ENCODE results near the gene GNG12.

GNG12 gene
- total RNA-seq = 0.15 to 0.26 reads per million in 2 donors

- no peak for DNase-seq
These were observed at the start of gene GNG12 for GRCh38 chr1:67832737-67833601. Gene GNG12, minus strand, starts transcription at chr1:67833467. Its CDS starts 125,781 bp downstream, at chr1:67707686.

GRCh38 chr1:67882196-67882958 lies 49.1 kb upstream of the GNG12 start:
- DNase-seq = no peak

GRCh38 chr1:67880056-67880601 lies 46.9 kb upstream of the GNG12 start:
- no peak for DNase-seq

- DNase-seq = no peak
These were observed 46.2 kb upstream of the GNG12 start for GRCh38 chr1:67879485-67879884.

GRCh38 chr1:67874501-67875111 lies 41.3 kb upstream of the GNG12 start:
- no peak for DNase-seq

GRCh38 chr1:67869233-67869632 lies 36.0 kb upstream of the GNG12 start:
- no peak for DNase-seq

- DNase-seq = no peak
These were observed 30.4 kb upstream of the GNG12 start for GRCh38 chr1:67863637-67864036.

- DNase-seq = no peak
These were observed 29.4 kb upstream of the GNG12 start for GRCh38 chr1:67862685-67863084.

GRCh38 chr1:67861856-67862516 lies 28.7 kb upstream of the GNG12 start:
- no peak for DNase-seq

GRCh38 chr1:67860776-67861175 lies 27.5 kb upstream of the GNG12 start:
- DNase-seq = no peak

- no peak for DNase-seq
These were observed 23.7 kb upstream of the GNG12 start for GRCh38 chr1:67856921-67857320.

- no peak for DNase-seq
These were observed 22.7 kb upstream of the GNG12 start for GRCh38 chr1:67855961-67856360.

GRCh38 chr1:67855444-67855843 lies 22.2 kb upstream of the GNG12 start:
- no peak for DNase-seq

- no peak for DNase-seq
These were observed 20.4 kb upstream of the GNG12 start for GRCh38 chr1:67853704-67854103.

- DNase-seq = no peak
These were observed 18.5 kb upstream of the GNG12 start for GRCh38 chr1:67851800-67852199.

GRCh38 chr1:67850611-67851075 lies 17.4 kb upstream of the GNG12 start:
- no peak for DNase-seq

- DNase-seq = no peak
These were observed 16.9 kb upstream of the GNG12 start for GRCh38 chr1:67850151-67850551.

GRCh38 chr1:67847466-67847865 lies 14.2 kb upstream of the GNG12 start:
- DNase-seq = no peak

GRCh38 chr1:67846538-67846937 lies 13.3 kb upstream of the GNG12 start:
- no peak for DNase-seq

- no peak for DNase-seq
These were observed 11.7 kb upstream of the GNG12 start for GRCh38 chr1:67844988-67845387.

- DNase-seq = no peak
These were observed 10.5 kb upstream of the GNG12 start for GRCh38 chr1:67843746-67844145.

- no peak for DNase-seq
These were observed 10.1 kb upstream of the GNG12 start for GRCh38 chr1:67843331-67843730.

GRCh38 chr1:67840449-67840848 lies 7.2 kb upstream of the GNG12 start:
- no peak for DNase-seq

Data from activated gamma-delta T cell (primary cell).